Muscle of leg (tissue), 11 donors: ENCODE measurements around the gene SLC5A10. TPM values are rescaled to one million over a fixed set of nuclear protein-coding genes. Genes with fewer than 3 reads are reported as not detected.

Experiments
- DNase-seq: peaks from one replicate; pipeline ENCODE4 v3.0.0; 2013
- H3K27ac ChIP-seq: one replicate; pipeline ENCODE4 v1.5.1; 2013; ENCODE audit warnings: mild to moderate bottlenecking, low read length, control low read depth
- H3K27me3 ChIP-seq: one replicate; pipeline ENCODE4 v1.6.1; 2013; ENCODE audit warnings: low read length; ENCODE audit not compliant: control insufficient read depth, insufficient read depth
- H3K36me3 ChIP-seq: one replicate; pipeline ENCODE4 v1.6.1; 2013; ENCODE audit warnings: low read length; ENCODE audit not compliant: control insufficient read depth, insufficient read depth
- H3K4me1 ChIP-seq: one replicate; pipeline ENCODE4 v1.6.1; 2013; ENCODE audit warnings: low read length; ENCODE audit not compliant: control insufficient read depth, insufficient read depth
- H3K4me3 ChIP-seq: one replicate; pipeline ENCODE4 v1.5.1; 2013; ENCODE audit warnings: low read length, control low read depth
- H3K9me3 ChIP-seq: replicated peaks from 2 replicates; pipeline ENCODE4 v1.6.1; 2013; ENCODE audit warnings: low read depth, low read length; ENCODE audit not compliant: control insufficient read depth
- WGBS: methylation state at CpG from one replicate; pipeline ENCODE4 v1.1.5; 2013; ENCODE audit warnings: missing lambda C conversion rate; ENCODE audit not compliant: insufficient coverage; 5-methylcytosine and 5-hydroxymethylcytosine counted together
- polyA plus RNA-seq, 8 donors: library from polyadenylated mRNA; unstranded; fragments of 120-200 nt; gene quantifications; one replicate each; pipeline versions ENCODE4 v1.2.1 to v1.2.3, GENCODE V29; 2013; ENCODE audit warnings: inconsistent platforms in 1 of 8, low replicate concordance in 1 of 8; ENCODE audit not compliant: insufficient read length in 8 of 8, insufficient read depth in 1 of 8
- total RNA-seq: library from RNA; stranded (reverse); fragments of 120-200 nt; gene quantifications from one replicate; pipeline ENCODE4 v1.2.4, GENCODE V29; 2013

SLC5A10 gene
- total and polyA plus RNA-seq, 9 donors = 0.05 to 0.19 (median 0.06) TPM; not detected in 3

DNA sequence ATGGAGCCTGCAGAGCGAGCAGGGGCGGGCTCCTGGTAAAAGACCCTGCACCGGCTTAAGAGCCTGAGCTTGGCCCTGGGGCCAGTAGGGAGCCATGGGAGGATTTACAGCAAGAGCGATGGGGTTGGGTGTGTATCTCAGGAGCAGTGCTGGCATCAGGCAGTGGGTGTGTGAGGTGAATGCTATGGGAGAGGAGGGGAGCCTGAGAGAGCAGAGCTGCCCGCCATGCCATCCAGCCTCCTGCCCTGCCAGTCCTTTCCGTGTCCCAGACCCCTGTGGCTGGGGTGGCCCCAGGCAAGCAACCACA lies 29.3 kb downstream of the SLC5A10 start:
- no peaks in the 10 kb centered on the region for H3K36me3 ChIP-seq
- H3K4me1 ChIP-seq = peaks cover 6% of the 10 kb centered on the region
- H3K4me3 ChIP-seq = no peak overlapping the region
- H3K9me3 ChIP-seq = no peaks in the 10 kb centered on the region
- no peaks in the 10 kb centered on the region for H3K27me3 ChIP-seq
- DNase-seq = no peak
- WGBS = 65% methylated on average over 6 of the region's 6 CpGs
- H3K27ac ChIP-seq = no peak overlapping the region

DNA sequence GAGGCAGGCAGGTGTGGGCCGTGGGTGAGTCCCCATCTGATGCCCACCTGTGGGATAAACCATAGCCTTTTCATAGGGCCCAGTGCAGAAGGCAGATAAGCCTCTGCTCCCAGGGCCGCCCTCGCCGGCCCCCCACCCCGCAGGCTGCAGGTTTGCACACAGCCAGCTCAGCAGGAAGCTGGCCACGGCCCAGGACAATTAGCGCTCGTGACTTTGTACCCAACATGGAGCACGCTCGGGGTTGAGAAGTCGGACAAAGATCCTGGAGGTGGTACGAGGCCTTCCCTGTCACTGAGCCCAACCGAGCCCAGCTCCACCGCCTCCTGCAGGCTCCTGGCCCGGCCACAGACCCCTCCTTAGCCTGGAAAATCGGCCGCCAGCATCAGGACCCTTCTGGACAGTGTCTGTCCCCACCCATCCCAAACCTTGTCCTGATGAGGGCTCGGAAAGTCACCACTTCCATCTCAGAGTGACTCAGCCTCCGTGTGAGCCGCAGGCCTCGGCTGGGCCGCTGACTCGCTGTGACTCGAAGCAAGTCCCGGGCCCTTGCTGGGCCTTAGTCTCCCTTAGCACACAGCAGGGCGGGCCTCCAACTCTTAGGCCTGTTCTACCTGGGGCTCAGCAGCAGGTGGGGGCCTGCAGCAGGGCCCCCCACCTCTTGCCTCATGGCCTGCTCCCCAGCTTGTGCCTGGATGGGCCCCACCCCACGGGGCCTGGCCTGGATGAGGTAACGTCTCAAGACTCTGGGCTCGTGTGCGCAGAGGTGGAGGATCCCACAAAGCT lies 29.9 kb downstream of the SLC5A10 start:
- H3K36me3 ChIP-seq = no peaks in the 10 kb centered on the region
- H3K27ac ChIP-seq = no peak overlapping the region
- H3K4me1 ChIP-seq = peaks cover 6% of the 10 kb centered on the region
- H3K9me3 ChIP-seq = no peaks in the 10 kb centered on the region
- no peaks in the 10 kb centered on the region for H3K27me3 ChIP-seq
- DNase-seq = peak; percentile 18
- no peak overlapping the region for H3K4me3 ChIP-seq
- 63% methylated on average over 28 of the region's 30 CpGs for WGBS

DNA sequence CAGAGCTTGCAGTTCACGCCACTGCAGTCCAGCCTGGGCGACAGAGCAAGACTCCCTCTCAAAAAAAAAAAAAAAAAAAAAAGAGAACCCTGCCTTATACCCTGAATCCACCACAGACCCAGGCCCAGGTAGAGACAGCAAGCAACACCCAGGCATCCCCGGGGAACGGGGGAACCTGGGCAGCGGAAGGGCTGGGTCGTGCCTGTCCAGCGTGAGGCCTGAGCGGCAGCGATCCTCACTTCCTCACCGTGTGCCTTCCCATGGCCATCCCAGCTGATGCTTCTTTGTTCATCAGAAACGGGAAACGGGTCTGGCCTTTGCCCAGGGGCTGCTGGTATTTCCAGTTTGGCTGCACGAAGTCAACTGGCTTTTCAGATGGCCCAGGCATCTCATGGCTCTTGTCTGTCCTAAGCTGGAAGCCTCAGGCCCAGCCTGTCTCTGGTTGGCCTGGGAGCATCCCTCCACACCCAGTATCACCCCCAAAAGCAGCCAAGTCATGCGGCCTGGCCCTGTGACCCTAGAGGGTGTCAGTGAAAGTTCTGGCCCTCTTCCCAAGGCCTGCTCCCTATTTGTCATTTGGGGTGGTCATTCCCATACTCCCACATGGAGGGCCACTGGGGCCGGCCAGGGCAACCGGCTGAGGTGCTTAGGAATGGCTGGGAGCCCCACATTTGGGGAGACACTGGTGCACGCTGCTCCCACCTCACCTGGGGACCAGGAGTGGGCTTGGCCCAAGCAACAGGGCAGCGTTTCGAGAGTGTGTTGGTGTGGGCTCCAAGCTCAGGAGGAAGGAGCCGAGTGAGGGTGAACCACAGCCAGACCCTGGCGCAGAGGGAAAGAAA lies 32.5 kb downstream of the SLC5A10 start:
- no peak overlapping the region for H3K27ac ChIP-seq
- DNase-seq = no peak
- WGBS = 90% methylated on average over 19 of the region's 21 CpGs
- H3K4me3 ChIP-seq = no peak overlapping the region
- peaks cover 6% of the 10 kb centered on the region for H3K4me1 ChIP-seq
- no peaks in the 10 kb centered on the region for H3K27me3 ChIP-seq
- no peaks in the 10 kb centered on the region for H3K9me3 ChIP-seq
- no peaks in the 10 kb centered on the region for H3K36me3 ChIP-seq

DNA sequence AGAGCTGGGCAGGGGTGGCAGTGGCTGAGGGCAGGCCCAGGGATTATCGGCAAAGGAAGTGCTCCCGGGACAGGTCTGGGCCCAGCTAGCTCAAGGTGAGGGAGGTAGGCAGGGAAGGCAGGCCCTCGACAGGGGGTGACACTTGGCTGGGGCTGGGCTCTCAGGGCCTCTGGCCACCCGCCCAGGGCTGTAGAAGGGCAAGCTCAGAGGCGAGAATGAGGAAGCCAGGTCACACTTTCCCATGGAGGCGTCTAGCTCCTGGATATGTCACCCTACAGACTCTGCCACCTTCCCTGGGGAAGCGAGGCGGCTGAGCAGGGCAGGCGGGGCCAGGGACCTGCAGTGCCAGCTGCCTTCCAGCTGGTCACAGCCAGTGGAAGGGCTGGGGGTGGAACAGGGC lies 33.5 kb downstream of the SLC5A10 start:
- Histone ChIP-seq H3K27ac (no peak overlapping the region), H3K27me3 (no peaks in the 10 kb centered on the region), H3K4me1 (peaks cover 6% of the 10 kb centered on the region), H3K9me3 (no peaks in the 10 kb centered on the region), H3K4me3 (no peak overlapping the region), H3K36me3 (no peaks in the 10 kb centered on the region)
- DNase-seq = no peak
- WGBS = 73% methylated on average over 4 of the region's 9 CpGs

DNA sequence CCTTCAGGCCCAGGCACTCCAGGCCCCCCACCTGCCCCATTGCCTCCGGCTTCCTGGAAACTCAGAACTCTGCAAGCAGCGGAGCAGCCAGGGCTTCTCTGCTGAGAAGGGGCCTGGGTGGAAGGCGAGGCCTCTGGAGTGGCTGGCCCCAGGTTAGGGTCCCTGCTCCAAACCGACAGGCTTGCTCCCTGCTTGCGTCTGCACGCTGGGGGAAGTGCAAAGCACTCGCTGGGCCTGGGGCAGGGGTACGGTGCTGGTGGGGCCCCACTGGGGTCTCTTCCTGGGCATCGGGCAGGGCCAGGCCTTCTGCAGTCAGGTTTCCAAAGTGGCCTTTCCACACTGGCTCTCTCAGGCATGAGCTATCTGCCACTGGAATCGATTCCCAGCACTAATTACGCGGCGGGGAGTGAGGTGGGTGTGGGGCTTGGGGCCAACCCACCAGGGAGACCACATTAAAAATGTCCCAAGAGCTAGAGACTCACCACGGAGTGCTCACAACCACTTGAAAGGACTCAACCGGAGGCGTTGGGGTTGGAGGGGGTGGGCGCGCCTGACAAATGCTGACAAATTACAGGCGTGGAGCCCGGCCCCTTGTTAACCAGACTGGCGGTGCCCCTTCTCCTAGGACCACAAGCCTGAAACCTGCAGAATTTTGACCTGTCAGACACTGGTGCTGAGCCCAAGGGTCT lies 34.7 kb downstream of the SLC5A10 start:
- Histone ChIP-seq H3K27ac (no peak overlapping the region), H3K9me3 (no peaks in the 10 kb centered on the region), H3K4me3 (no peak overlapping the region), H3K27me3 (no peaks in the 10 kb centered on the region), H3K4me1 (no peaks in the 10 kb centered on the region), H3K36me3 (no peaks in the 10 kb centered on the region)
- DNase-seq = no peak
- 67% methylated on average over 5 of the region's 21 CpGs for WGBS

- WGBS = 78% methylated on average over 9 of the region's 9 CpGs
- Histone ChIP-seq H3K27ac (no peak overlapping the region), H3K36me3 (no peaks in the 10 kb centered on the region), H3K27me3 (no peaks in the 10 kb centered on the region), H3K9me3 (no peaks in the 10 kb centered on the region), H3K4me3 (no peak overlapping the region), H3K4me1 (no peaks in the 10 kb centered on the region)
- no peak for DNase-seq
Observed at GRCh38 chr17:18987230-18987610, 35.3 kb downstream of the SLC5A10 start.

- Histone ChIP-seq H3K27ac (no peak overlapping the region), H3K36me3 (no peaks in the 10 kb centered on the region), H3K4me1 (no peaks in the 10 kb centered on the region), H3K9me3 (no peaks in the 10 kb centered on the region), H3K4me3 (no peak overlapping the region), H3K27me3 (no peaks in the 10 kb centered on the region)
- WGBS = 77% methylated on average over 12 of the region's 14 CpGs
- DNase-seq = no peak
Observed at GRCh38 chr17:18987862-18988545, 36.0 kb downstream of the SLC5A10 start.

DNA sequence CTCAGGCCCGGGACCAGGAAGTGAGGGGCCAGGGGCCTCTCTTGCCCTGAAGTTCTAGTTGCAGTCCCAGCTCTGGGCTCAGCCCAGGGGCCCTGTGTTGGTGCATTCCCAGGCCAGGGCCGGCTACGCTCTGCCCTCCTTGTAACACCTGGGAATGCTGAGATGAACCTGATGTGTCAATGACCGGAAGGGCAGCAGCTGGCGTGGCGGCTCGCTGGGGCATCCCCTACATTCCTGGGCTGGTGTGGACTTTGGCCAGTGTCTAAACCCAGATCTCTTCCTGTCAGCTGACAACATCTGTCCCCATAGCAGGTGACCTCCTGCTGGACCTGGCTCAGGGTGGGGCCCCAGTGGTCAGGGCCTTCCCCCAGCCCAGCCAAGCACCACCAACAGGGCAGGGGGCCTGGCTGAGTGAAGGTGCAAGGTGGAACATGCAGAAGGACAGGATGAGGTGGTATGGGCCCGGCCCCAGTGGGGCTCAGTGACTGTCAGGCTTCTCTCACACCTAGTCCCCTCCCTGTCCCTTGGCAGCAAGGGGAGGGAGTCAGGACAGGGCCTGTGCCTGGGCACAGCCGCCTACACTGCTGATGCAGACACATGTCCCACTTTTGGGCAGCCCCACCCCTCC lies 36.7 kb downstream of the SLC5A10 start:
- DNase-seq = no peak
- no peaks in the 10 kb centered on the region for H3K36me3 ChIP-seq
- no peak overlapping the region for H3K4me3 ChIP-seq
- H3K9me3 ChIP-seq = no peaks in the 10 kb centered on the region
- 82% methylated on average over 8 of the region's 9 CpGs for WGBS
- no peaks in the 10 kb centered on the region for H3K27me3 ChIP-seq
- H3K27ac ChIP-seq = no peak overlapping the region
- H3K4me1 ChIP-seq = no peaks in the 10 kb centered on the region

DNA sequence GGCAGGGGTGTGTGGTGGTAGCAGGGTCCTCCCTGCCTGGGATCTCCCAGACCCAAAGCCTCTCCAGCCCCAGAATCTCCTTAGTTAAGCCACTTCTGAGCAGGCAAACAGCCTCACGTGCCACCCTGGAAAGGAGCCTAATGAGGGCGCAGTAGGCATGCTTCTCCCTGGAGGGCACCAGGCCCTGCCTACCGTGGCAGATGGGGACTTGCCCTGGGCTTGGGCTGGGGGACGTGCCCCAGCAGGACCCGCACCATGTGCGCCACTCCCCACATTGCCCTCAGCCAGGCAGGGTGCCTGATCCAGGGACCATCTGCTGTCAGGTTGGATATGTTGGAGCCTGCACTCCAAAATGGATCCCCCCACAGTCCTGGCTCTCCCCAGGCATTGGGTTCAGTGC lies 38.4 kb downstream of the SLC5A10 start:
- no peak overlapping the region for H3K27ac ChIP-seq
- no peaks in the 10 kb centered on the region for H3K4me1 ChIP-seq
- no peaks in the 10 kb centered on the region for H3K27me3 ChIP-seq
- WGBS = 86% methylated on average over 2 of the region's 6 CpGs
- no peaks in the 10 kb centered on the region for H3K36me3 ChIP-seq
- H3K4me3 ChIP-seq = no peak overlapping the region
- H3K9me3 ChIP-seq = peaks cover 3% of the 10 kb centered on the region
- DNase-seq = no peak
